HG03095 (cell line): ENCODE measurements around the gene PPFIA2.
A peak's percentile ranks its signal among the peaks of the same experiment; 100 is the strongest.
"Not testable (repeated sequence)": the region's sequence is repeated elsewhere in the genome, so short reads cannot be mapped to it uniquely, and the experiment has no call there.

ENCODE experiments used
- ATAC-seq: cut with Tn5 transposase; IDR thresholded peaks from one replicate; pipeline ENCODE4 v1.9.1; 2021; ENCODE audit warnings: moderate library complexity; ENCODE audit not compliant: unreplicated experiment

Gene PPFIA2

DNA sequence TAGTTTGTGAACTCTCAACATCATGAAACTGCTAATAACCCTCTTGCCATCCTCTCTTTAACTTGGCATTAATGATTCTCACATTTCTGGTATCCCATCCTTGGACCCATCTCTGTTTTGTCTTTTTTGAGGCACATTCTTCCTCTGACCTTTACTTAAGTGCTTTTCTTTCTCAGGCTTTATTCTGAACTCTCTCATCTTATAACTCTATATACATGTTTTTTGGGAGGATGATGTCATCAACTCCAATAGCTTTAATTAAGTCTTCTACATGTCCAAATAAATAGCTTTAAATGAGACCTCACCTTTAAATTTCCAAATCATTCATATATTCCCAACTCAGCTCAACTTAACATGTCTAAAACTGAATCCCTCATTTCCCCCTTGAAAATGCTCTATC lies 88.4 kb downstream of the PPFIA2 start:
- no peak for ATAC-seq

DNA sequence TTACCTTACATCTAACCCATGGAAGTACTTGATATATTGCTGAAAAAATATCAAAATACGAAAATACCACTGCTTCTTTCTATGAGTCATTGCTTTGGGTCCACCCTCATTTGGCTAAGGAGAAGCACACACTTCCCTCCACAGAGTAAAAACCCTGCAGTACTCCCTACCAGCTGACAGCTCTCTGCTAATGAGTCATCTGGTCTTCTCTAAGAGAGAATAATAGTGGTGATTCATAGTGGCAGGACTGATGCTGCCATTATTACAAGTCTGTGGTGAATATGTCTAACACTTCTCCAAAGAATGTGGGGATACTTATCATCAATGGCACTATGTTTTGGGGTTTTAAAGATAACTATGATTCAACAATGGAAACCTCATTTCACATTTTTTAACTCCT lies 90.7 kb downstream of the PPFIA2 start:
- peak; percentile 98 for ATAC-seq

DNA sequence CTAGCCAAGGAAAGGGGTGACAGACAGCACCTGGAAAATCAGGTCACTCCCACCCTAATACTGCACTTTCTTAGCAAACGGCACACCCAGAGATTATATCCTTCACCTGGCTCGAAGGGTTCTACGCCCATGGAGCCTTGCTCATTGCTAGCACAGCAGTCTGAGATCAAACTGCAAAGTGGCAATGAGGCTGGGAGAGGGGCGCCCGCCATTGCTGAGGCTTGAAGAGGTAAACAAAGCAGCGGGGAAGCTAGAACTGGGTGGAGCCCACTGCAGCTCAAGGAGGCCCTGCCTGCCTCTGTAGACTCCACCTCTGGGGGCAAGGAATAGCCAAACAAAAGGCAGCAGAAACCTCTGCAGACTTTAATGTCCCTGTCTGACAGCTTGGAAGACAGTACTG lies 99.8 kb downstream of the PPFIA2 start:
- ATAC-seq = not testable (repeated sequence)

DNA sequence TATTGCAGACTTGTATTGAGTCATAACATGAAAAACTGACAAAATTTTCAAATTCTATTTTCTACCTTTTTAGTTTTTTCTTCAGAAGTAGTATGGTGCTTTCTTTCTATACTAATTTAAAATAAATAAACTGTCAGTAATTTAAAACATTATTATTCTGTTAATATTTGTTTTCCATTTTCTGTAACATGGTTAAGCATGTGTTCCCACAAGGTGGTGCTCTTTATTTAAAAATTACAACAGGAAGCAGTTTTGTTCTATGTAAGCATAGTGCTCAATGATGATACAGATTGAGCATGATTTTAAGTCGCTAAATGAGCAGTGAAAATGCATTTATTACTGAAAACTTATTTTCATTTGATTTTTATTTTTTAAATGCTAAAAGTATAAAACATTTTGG lies 114.6 kb downstream of the PPFIA2 start:
- peak; percentile 68 for ATAC-seq

DNA sequence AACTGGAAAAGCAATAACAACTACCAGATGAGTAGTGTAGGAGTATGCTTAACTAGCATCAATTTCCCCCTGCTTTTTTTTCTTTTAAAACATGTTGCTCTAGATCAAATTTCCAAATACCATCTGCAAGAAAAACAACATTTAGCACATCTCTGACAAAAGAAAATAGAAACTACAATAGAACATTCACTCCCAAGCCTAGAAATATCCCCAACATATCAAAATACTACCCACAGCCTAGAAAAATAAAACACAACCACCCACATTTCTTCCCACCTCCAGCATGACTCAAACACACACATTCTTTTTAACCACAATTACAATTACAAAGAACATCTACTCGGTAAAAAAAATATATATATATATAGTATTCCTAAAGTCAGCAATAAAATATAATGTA lies 120.0 kb downstream of the PPFIA2 start:
- ATAC-seq = no peak

DNA sequence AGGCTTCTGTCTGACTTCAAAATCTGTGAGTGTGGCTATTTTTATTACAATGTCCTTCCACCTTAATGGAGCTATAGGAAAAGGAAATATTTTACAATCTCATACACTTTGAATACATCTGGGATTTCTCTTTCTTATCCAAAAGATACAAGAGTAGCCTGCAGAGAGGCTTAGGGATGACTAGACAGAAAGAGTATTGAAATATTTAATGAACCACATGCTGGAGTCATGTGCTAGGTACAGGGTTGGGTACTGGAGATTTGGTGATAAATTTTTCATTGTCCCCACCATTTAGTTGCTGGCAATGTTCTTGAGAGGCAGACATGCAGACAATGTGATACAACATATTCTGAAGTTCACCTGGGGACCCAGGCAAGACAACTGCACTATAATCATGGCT lies 126.0 kb downstream of the PPFIA2 start:
- no peak for ATAC-seq

DNA sequence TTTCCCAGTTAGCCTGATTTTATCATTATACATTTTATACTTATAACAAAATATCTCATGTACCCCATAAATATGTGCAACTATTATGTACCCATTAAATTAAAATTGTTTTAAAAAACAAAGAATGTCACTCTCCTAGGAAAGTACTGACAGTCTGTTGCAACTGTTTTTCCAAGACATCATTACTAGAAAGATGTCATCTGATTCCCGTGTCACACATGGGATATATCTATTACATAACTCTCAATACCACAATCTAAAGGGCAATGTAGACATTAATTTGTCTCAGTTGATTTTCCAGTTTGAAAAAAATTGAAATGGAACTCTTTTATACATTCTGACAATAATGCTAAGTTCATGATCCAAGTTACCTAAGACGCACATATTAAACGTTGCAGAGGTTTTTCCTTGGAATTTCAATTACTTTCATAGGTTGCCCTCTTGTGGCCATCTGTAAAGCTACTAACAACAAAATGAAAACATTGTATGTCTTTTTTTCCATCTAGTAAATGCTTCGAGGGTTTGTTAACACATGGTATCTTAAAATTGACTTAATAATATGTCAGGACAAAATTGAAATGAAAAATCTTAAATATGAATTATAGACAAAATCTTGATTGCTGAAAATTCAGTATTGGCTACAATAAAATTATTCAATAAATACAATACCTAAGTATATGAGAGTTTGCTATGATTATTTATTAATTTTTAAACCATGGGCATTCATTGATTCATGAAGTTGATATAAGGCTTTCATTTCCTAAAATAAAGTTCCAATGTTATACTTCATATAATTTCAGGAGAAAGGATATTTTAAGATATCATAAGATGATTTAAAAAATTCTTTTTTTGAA lies 131.6 kb downstream of the PPFIA2 start:
- no peak for ATAC-seq

DNA sequence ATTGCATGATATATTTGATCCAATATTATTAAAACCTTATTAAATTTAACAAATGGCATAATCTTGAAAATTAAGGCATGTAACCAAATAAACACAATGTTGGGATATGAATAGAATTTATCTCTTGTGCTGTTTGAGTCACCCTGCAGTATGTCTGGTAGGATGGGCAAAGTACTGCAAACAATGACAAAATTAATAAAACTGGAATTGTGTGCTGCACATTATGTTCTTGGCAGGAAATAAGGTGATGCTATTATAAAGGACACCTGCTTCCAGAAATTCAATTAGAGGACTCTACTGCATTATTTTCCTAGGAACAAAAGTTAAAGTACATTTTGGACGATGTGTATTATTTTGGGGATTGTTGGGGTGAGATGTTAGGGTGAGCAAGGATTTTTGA lies 132.7 kb downstream of the PPFIA2 start:
- no peak for ATAC-seq

DNA sequence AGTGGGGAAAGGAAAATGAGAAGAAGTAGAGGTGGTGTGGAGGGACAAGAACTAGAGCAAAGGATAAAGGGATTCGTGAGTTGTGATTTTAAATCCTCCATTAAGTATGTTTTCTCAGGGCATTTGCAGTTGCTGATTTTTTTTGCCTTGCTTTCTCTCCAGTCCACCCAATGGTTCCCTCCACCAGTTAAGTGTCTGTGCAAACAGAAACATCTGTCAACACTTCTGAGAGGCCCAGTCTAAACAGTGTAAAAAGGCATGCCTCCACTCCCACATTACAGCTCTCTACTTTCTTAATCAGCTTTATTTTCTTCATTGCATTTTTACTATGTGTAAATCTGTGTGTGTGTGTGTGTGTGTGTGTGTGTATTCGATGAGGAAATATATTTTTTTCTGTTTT lies 141.2 kb downstream of the PPFIA2 start:
- ATAC-seq = no peak

DNA sequence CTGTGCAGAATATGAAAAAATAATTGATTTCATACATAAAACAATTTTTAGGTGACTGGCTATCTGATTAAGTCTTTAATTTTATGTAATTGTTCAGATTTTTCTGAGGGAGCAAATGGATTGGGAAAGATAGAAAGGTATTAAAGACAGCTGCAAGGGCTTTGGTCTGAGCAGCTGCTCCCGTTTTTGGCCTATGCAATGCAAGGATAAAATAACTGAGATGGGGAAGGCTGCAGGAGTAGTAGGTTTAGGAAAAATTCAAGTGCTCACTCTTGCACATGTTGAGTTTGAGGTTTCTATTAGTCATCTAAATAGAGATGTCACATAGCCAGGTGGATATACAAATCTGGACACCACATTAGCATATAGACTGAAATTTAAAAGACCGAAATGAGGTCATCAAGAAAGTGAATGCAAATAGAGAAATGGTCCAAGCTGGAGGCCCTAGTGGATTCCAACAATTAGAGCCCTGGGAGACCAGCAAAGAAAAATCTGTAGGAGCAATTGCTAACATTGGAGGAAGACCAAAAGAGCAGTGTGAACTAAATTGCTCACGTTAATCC lies 144.0 kb downstream of the PPFIA2 start:
- no peak for ATAC-seq

DNA sequence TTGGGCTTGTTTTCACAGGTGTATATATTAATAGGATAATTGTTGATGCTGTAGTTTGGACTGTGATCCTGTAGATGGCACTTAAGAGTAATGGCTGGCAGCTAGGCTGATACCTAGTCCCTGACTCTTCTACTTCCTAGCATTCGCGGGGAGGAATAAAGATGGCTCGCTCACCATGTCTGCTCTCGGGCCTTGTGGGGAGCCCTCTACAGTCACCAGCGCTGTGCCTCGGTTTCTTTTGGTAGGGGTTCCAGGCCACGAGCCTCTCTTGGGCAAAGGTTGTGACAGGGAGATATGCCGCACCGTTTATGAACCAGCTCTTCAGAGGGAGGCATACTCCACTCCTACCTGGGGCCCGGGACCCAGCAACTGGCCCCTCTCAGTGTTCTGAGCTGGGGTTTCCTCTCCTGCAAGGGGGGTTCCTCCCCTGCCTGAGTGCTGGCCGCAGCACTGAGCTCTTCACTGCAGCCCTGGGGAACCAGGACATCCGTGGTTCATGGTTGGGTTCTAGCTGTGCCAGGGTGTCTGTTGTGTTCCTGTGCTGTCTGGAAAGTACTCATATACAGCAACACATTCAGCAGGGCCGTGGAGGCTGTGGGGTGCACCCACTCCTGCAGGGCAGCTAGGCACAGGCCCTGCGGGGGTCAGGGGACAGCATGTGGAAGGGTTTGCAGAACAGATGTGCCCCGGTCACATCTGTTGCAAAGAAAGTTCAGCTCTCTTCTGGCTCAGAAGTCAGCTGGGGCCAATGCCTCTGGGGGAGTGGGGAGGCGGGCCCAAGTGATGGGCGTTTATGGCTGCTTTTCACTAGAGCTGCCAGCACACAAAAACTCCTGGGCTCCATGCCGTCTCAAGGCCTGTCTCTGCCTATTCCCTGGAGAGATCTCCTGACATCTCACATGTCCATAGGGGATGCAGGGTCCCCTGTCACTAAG lies 147.9 kb downstream of the PPFIA2 start:
- no peak for ATAC-seq

DNA sequence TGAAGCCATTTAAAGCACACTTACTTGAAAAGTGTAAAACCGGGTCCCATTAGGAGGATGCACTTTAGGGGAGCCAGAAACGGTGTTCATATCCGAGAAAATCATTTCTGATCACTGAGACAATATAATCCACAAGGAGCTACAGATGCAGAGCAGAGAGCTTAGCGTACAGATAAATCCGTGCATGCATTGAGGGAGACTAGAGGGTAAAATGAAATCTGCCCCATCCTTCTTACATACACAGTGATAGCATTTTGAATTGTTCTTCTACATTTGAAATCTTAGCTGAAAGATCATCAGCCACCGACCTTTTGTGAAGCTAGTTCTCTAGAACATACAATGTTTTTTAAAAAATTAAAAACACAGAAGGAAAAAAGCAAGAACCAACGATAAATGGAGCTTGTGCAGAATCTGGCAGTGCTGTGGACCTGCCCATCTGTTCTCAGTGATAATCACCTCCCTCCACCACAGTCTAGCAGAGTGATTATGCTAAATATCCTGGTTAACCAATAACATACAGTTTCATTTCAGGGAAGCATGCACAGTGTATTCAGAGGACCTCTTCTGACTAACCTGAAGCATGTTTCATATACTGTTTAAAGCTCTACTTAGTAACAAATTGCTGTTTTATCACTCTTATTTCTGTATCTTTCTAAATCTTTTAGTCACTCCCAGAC lies 161.1 kb downstream of the PPFIA2 start:
- ATAC-seq = no peak

DNA sequence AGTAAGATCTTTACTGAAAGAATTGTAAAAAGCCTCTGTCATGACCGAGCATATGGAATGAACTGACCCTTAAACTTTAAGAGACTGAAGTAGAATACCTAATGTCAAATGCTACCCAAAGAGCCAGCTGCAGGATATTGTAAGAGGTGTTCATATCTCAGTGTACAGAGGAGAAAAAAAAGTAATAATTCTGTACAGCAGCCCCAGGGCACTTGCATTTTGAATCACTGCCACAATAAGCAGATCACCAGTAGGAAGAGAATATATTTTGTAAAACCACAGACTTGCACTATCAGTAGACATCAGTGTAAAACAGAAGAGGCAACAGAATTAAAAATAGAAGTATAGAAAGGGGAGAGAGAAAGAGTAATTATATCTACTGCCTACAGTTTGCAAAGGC lies 162.6 kb downstream of the PPFIA2 start:
- ATAC-seq = no peak

DNA sequence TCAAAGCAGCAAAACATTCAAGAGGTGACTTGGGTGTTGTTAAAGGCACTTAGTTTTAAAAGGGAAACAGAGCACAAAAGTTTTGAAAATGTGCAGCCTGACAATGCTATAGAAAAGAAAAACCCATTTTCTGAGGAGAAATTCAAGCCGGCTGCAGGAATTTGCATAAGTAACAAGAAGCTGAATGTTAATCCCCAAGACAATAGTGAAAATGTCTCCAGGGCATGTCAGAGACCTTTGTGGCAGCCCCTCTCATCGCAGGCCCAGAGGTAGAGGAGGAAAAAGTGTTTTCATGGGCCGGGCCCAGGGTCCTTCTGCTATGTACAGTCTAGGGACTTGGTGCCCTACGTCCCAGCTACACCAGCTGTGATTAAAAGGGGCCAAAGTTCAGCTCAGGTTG lies 167.9 kb downstream of the PPFIA2 start:
- ATAC-seq = no peak

DNA sequence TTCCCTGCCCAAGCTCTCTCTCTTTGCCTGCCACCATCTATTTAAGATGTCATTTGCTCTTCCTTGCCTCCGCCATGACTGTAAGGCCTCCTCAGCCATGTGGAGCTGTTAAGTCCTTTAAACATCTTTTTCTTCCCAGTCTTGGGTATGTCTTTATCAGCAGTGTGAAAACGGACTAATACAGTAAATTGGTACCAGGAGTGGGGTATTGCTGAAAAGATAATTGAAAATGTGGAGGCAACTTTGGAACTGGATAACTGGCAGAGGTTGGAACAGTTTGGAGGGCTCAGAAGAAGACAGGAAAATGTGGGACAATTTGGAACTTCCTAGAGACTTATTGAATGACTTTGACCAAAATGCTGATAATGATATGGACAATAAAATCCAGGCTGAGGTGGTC lies 168.4 kb downstream of the PPFIA2 start:
- ATAC-seq = not testable (repeated sequence)

DNA sequence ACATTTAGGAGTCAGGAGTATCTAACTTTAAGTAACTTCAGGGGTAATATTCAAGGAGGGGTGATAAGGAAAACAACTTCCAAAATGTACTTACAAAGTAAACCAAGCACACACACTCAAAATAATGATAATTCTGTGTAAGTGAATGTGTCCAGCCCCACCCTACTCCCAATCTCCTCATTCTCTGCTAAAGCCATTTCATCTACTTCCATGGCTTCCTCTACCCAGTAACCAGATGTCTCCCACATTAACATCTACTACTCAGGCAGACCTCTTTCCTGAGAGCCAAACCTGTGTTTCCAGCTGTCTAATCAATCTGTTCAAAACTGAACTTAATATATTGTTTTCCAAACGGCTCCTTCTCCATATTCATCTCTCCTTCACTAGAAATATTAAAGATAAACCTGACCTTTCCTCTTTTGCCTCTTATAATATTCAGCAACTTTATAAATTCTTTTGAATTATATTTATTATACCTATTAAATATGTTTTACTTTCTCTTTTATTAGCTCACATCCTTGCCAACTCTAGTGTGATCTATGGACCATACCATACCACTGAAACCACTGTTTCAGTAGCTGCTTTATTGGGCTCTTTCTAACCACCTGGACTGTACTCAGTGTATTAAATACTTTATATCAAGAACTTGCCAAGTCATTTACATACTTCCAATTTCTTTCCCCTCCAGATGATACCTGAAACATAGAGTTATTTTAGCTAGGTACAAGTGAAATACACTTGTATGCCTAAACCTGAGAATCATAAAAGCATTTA lies 170.7 kb downstream of the PPFIA2 start:
- no peak for ATAC-seq

DNA sequence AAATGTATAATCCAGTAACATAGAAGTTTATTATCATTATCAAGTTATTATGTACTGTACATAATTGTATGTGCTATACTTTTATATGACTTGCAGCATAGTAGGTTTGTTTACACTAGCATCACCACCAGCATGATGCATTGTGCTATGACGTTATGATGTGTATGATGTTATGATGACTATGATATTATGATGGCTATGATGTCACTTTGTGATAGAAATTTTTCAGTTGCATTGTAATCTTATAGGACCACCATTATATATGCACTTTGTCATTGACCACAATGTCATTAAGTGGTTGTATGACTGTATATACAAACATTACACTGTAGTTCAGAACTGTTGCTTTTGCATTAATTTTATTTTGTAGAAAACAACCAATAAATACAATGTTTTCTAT lies 173.4 kb downstream of the PPFIA2 start:
- no peak for ATAC-seq

DNA sequence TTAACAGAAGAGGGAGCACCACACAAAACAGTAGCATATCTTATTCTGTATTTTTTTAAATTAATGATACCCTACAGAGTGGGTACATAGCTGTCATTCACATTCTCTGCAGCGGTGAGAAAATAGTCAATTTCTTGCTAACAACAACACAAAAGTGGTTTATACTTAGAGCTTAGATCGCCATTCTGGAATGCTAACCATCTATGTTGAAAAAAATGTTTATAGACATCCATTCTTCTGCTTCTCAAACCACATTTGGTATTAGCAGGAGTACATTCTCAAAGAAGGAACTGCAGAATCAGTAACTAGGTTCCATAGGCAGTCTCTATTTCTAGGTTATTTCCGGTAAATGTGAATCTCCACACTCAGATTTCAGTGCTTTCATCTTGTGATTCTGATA lies 185.9 kb downstream of the PPFIA2 start:
- no peak for ATAC-seq

DNA sequence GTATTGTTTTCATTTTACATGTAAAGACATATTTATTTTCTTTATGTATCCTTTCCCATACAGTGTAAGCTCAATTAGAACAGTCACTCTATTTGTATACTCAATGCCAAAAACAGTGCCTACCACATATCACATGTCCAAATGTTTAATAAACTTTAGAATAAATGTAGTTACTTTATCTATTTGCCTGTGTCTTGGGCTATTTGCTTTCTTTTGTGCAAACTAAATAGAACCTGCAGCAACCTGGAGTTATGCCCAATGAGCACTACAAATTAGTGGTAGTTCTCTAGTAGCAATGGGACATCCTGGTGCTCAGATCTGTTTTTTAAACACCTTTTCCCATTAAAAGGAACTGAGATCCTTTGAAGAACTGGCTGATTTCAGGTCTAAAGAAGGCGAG lies 186.7 kb downstream of the PPFIA2 start:
- ATAC-seq = no peak

DNA sequence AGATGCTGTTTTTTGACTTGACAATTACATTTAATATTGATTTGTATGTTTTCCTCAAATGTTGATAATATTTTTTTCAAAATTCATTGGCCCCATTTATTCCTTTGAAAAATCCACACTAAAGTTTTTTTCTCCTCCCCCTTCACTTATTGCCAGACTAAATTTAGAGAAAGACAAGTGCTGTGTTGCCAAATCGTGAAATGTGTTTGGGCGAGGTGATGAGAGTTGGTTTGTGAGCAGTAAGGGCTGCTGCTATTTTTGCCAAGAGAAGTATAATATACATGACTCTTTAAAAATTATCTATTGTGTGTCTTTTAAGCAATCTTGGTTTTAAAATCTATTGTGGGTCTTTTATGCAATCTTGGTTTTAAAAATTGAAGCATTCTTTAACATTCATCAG lies 188.9 kb downstream of the PPFIA2 start:
- no peak for ATAC-seq
